ENCODE results near the gene BCCIP.

DNA sequence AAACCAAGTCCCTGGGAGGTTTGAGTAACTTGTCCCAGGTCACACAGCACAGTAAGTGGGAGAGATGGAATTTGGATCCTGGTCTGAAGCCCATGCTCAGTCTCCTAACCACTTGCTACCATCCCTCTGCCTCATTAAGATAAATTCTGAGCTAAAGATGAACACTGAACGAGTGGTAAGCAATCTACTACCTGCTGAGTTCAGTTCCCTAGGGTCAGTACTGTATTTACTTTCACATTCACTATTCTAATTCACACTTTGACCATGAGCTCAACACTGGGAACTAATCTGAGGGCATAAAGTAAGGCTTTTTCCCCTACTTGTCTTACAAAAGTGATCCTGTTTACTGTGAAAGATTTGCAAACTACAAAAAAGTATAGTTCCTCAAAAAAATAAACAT is 2.6 kb upstream of the BCCIP start:
- TF ChIP-seq, protein P1, sequence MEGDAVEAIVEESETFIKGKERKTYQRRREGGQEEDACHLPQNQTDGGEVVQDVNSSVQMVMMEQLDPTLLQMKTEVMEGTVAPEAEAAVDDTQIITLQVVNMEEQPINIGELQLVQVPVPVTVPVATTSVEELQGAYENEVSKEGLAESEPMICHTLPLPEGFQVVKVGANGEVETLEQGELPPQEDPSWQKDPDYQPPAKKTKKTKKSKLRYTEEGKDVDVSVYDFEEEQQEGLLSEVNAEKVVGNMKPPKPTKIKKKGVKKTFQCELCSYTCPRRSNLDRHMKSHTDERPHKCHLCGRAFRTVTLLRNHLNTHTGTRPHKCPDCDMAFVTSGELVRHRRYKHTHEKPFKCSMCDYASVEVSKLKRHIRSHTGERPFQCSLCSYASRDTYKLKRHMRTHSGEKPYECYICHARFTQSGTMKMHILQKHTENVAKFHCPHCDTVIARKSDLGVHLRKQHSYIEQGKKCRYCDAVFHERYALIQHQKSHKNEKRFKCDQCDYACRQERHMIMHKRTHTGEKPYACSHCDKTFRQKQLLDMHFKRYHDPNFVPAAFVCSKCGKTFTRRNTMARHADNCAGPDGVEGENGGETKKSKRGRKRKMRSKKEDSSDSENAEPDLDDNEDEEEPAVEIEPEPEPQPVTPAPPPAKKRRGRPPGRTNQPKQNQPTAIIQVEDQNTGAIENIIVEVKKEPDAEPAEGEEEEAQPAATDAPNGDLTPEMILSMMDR (IDR thresholded peaks at IDR 0.05): no peak
- TF ChIP-seq ELF4 (CRISPR knock-in tag; IDR thresholded peaks at IDR 0.05; ENCODE audit: low read depth): no peak
- no peak for TF ChIP-seq CBFB (CRISPR knock-in tag; IDR thresholded peaks at IDR 0.05; ENCODE audit: low read depth)
- no peak for TF ChIP-seq ZNF263 (CRISPR knock-in tag; IDR thresholded peaks at IDR 0.05; ENCODE audit: low read depth)
- TF ChIP-seq NR3C1 (CRISPR knock-in tag; conservative IDR thresholded peaks at IDR 0.05; ENCODE audit: low read depth): no peak
- TF ChIP-seq, protein P2, sequence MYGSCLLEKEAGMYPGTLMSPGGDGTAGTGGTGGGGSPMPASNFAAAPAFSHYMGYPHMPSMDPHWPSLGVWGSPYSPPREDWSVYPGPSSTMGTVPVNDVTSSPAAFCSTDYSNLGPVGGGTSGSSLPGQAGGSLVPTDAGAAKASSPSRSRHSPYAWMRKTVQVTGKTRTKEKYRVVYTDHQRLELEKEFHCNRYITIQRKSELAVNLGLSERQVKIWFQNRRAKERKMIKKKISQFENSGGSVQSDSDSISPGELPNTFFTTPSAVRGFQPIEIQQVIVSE (CRISPR knock-in tag; IDR thresholded peaks at IDR 0.05; ENCODE audit: borderline replicate concordance): no peak
- TF ChIP-seq, protein P3, sequence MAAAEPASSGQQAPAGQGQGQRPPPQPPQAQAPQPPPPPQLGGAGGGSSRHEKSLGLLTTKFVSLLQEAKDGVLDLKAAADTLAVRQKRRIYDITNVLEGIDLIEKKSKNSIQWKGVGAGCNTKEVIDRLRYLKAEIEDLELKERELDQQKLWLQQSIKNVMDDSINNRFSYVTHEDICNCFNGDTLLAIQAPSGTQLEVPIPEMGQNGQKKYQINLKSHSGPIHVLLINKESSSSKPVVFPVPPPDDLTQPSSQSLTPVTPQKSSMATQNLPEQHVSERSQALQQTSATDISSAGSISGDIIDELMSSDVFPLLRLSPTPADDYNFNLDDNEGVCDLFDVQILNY (CRISPR knock-in tag; IDR thresholded peaks at IDR 0.05): no peak
- no peak for TF ChIP-seq ZNF121 (CRISPR knock-in tag; IDR thresholded peaks at IDR 0.05)
- TF ChIP-seq CREB1 (CRISPR knock-in tag; IDR thresholded peaks at IDR 0.05): no peak
- TF ChIP-seq GRHL2 (CRISPR knock-in tag; IDR thresholded peaks at IDR 0.05; ENCODE audit: insufficient replicate concordance, severe bottlenecking): no peak
- no peak for TF ChIP-seq GABPB1 (CRISPR knock-in tag; IDR thresholded peaks at IDR 0.05)
- no peak for TF ChIP-seq SP1 (CRISPR knock-in tag; conservative IDR thresholded peaks at IDR 0.05)
- TF ChIP-seq, protein P4, sequence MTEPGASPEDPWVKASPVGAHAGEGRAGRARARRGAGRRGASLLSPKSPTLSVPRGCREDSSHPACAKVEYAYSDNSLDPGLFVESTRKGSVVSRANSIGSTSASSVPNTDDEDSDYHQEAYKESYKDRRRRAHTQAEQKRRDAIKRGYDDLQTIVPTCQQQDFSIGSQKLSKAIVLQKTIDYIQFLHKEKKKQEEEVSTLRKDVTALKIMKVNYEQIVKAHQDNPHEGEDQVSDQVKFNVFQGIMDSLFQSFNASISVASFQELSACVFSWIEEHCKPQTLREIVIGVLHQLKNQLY (CRISPR knock-in tag; IDR thresholded peaks at IDR 0.05): no peak
- TF ChIP-seq, protein P5, sequence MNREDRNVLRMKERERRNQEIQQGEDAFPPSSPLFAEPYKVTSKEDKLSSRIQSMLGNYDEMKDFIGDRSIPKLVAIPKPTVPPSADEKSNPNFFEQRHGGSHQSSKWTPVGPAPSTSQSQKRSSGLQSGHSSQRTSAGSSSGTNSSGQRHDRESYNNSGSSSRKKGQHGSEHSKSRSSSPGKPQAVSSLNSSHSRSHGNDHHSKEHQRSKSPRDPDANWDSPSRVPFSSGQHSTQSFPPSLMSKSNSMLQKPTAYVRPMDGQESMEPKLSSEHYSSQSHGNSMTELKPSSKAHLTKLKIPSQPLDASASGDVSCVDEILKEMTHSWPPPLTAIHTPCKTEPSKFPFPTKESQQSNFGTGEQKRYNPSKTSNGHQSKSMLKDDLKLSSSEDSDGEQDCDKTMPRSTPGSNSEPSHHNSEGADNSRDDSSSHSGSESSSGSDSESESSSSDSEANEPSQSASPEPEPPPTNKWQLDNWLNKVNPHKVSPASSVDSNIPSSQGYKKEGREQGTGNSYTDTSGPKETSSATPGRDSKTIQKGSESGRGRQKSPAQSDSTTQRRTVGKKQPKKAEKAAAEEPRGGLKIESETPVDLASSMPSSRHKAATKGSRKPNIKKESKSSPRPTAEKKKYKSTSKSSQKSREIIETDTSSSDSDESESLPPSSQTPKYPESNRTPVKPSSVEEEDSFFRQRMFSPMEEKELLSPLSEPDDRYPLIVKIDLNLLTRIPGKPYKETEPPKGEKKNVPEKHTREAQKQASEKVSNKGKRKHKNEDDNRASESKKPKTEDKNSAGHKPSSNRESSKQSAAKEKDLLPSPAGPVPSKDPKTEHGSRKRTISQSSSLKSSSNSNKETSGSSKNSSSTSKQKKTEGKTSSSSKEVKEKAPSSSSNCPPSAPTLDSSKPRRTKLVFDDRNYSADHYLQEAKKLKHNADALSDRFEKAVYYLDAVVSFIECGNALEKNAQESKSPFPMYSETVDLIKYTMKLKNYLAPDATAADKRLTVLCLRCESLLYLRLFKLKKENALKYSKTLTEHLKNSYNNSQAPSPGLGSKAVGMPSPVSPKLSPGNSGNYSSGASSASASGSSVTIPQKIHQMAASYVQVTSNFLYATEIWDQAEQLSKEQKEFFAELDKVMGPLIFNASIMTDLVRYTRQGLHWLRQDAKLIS (CRISPR knock-in tag; IDR thresholded peaks at IDR 0.05; ENCODE audit: borderline replicate concordance): no peak

Measured in WTC11 (cell line).